ENCODE measurements around the gene GIPC1.
A peak's percentile ranks its signal among the peaks of the same experiment; 100 is the strongest.

GIPC1 gene

DNA sequence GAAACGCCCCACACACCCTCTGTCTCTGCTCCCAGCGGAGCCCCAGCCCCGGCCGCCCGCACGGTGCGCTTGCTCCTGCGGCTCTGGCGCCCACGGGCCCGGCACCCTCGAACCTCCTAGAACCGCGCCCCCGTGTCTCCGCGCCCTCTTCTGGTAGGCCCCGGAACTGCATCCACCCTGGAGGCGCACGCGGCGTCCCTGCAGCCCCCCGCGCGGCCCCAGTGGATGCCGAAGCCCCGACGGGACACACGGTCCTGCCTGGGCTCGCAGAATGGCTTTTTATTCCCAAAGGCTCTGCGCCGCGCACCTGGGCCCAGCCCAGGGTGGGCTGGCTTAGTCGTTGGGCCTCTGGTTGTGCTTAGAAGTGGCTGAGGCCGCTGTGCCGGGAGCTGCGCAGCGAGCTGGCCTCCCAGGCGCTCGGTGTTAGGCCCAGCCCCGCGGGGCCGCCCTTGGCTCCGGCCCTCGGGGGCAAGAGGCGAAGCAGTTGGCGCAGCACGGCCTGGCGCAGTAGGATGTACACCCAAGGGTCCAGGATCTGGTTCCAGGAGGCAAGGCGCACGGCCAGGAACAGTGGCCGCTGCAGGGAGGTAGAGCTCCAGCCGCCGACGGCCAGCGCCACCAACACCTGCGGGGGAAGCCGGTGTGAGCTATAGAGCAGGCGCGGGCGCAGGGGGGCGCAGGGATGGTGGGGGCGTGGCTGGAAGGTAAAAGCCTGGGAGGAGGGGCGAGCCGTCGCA is 23.6 kb downstream of the GIPC1 start:
- H3K9me3 ChIP-seq, result no peaks in the 10 kb centered on the region
- H3K27me3 ChIP-seq, result 0 out of 2 replicates have a peak, but pooled peaks cover 4% of the 10 kb centered on the region
- TF ChIP-seq, protein P1, sequence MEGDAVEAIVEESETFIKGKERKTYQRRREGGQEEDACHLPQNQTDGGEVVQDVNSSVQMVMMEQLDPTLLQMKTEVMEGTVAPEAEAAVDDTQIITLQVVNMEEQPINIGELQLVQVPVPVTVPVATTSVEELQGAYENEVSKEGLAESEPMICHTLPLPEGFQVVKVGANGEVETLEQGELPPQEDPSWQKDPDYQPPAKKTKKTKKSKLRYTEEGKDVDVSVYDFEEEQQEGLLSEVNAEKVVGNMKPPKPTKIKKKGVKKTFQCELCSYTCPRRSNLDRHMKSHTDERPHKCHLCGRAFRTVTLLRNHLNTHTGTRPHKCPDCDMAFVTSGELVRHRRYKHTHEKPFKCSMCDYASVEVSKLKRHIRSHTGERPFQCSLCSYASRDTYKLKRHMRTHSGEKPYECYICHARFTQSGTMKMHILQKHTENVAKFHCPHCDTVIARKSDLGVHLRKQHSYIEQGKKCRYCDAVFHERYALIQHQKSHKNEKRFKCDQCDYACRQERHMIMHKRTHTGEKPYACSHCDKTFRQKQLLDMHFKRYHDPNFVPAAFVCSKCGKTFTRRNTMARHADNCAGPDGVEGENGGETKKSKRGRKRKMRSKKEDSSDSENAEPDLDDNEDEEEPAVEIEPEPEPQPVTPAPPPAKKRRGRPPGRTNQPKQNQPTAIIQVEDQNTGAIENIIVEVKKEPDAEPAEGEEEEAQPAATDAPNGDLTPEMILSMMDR (IDR thresholded peaks at IDR 0.05; ENCODE audit: low read depth, low read length), result peak; percentile 77
- H3K36me3 ChIP-seq, result peaks cover 23% of the 10 kb centered on the region
- peak overlapping the region; percentile 43 for H3K4me3 ChIP-seq (ENCODE audit: low read depth, low read length)
- peak; percentile 85 for DNase-seq
- H3K4me1 ChIP-seq, result peaks cover 31% of the 10 kb centered on the region

DNA sequence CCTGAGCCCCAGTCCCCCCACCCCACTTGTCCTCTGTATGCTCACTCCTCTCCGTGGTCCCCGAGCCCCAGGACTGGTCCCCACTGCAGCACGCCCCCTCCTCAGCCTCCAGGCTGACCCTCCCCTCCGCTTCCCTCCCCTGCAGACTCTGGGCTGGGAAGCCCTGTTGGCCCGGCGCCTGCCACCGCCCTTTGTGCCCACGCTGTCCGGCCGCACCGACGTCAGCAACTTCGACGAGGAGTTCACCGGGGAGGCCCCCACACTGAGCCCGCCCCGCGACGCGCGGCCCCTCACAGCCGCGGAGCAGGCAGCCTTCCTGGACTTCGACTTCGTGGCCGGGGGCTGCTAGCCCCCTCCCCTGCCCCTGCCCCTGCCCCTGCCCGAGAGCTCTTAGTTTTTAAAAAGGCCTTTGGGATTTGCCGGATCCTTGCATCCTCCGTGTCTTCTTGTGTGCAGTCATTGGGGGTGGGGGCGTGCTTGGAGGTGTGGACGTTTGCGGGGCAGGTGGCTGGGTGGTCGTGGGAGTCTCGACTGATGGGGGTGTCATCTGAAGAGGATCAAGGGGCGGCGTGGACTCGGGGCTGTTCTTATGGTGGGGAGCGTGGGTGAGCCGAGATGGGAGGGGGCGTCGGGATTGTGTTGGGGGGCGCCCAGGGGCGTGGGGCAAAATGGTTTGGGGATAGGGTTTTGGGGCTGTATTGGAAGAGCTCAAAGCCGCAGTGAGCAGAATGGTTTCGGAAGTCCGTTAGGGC is 24.3 kb downstream of the GIPC1 start:
- Histone ChIP-seq H3K27me3 (0 out of 2 replicates have a peak, but pooled peaks cover 4% of the 10 kb centered on the region), H3K9me3 (no peaks in the 10 kb centered on the region), H3K4me3 (ENCODE audit: low read depth, low read length) (no peak overlapping the region; the same call in 1 of the 2 replicates), H3K4me1 (peaks cover 23% of the 10 kb centered on the region), H3K36me3 (peaks cover 25% of the 10 kb centered on the region)
- DNase-seq, result no peak
- TF ChIP-seq, protein P1 (IDR thresholded peaks at IDR 0.05; ENCODE audit: low read depth, low read length), result no peak

DNA sequence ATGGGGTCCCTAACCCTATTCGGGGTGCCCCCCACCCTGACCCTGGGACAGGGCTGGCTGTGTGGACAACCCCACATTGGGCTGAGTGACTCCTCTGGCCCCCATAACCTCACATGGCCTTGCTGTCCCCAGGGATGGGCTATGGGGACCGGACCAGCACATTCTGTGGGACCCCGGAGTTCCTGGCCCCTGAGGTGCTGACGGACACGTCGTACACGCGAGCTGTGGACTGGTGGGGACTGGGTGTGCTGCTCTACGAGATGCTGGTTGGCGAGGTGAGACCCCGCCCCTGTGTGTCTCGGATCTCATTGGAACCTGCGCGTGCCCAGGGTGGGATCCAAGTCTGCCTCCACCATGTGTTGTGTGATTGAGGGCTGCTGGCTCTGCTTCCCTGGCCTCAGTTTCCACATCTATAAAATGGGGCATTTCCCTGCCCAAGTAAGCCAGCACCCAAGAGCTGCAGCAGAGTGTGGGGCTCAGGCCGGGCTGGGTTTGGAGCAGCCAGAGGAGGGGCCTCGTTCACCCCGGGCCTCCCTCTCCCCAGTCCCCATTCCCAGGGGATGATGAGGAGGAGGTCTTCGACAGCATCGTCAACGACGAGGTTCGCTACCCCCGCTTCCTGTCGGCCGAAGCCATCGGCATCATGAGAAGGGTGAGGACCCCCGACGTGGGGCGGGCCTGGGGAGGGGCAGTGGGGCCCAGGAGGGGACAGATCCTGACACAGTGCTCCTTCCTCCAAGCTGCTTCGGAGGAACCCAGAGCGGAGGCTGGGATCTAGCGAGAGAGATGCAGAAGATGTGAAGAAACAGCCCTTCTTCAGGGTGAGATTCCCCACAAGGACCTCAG is 25.7 kb downstream of the GIPC1 start:
- peaks cover 12% of the 10 kb centered on the region for H3K4me1 ChIP-seq
- no peak for DNase-seq
- H3K4me3 ChIP-seq (ENCODE audit: low read depth, low read length), result no peak overlapping the region
- TF ChIP-seq, protein P1 (IDR thresholded peaks at IDR 0.05; ENCODE audit: low read depth, low read length), result no peak
- H3K27me3 ChIP-seq, result 0 out of 2 replicates have a peak, but pooled peaks cover 4% of the 10 kb centered on the region
- H3K36me3 ChIP-seq, result peaks cover 25% of the 10 kb centered on the region
- no peaks in the 10 kb centered on the region for H3K9me3 ChIP-seq

DNA sequence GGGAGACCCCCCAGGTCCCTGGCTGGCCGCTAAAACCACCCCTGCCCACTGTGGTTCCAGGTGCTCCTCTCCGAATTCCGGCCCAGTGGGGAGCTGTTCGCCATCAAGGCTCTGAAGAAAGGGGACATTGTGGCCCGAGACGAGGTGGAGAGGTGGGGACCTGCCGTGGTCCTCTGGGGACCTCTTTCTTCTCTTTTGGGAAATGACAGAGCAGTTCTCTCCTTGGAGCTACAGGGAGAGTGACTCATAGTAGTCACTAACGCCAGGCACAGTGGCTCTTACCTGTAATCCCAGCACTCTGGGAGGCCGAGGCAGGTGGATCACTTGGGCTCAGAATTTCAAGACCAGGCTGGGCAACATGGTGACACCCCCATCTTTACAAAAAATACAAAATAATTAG is 28.1 kb downstream of the GIPC1 start:
- H3K36me3 ChIP-seq, result peaks cover 32% of the 10 kb centered on the region

DNA sequence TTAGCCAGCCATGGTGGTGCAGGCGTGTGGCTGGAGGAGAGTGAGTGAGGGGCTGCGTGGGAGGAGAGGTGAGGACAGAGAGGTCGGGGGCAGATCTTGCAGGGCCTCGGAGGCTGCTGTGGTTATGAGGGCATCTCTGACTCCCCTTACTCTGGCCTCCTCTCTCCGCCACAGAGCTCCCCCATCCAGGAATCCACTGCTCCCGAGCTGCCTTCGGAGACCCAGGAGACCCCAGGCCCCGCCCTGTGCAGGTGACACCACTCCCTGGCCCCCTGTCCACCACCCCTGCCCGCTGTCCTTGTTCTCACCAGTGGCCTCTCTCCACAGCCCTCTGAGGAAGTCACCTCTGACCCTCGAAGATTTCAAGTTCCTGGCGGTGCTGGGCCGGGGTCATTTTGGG is 28.5 kb downstream of the GIPC1 start:
- DNase-seq, result no peak
- Histone ChIP-seq H3K36me3 (peaks cover 32% of the 10 kb centered on the region), H3K4me3 (ENCODE audit: low read depth, low read length) (no peak overlapping the region)

More for the DNA sequence above, 28.1 kb downstream of the GIPC1 start:
- TF ChIP-seq, protein P1 (IDR thresholded peaks at IDR 0.05; ENCODE audit: low read depth, low read length), result peak; percentile 14; the same call in 1 of the 2 replicates
- Histone ChIP-seq H3K4me3 (ENCODE audit: low read depth, low read length) (no peak overlapping the region), H3K27me3 (0 out of 2 replicates have a peak, but pooled peaks cover 4% of the 10 kb centered on the region), H3K4me1 (peaks cover 8% of the 10 kb centered on the region), H3K9me3 (no peaks in the 10 kb centered on the region)
- DNase-seq, result no peak

More for the DNA sequence above, 28.5 kb downstream of the GIPC1 start:
- peaks cover 5% of the 10 kb centered on the region for H3K4me1 ChIP-seq
- no peaks in the 10 kb centered on the region for H3K9me3 ChIP-seq
- 0 out of 2 replicates have a peak, but pooled peaks cover 1% of the 10 kb centered on the region for H3K27me3 ChIP-seq
- TF ChIP-seq, protein P1 (IDR thresholded peaks at IDR 0.05; ENCODE audit: low read depth, low read length), result no peak
